Ascending aorta (tissue), 2 donors: Measurements from ENCODE around the gene SEZ6. TPM values are rescaled to one million over a fixed set of nuclear protein-coding genes. Genes with fewer than 3 reads are reported as not detected.

Experiments
- DNase-seq, 2 donors: peaks; one replicate each; pipeline ENCODE4 v3.0.0-alpha.2; 2019; ENCODE audit warnings: low spot score in 2 of 2
- H3K27ac ChIP-seq, 2 donors: fragments of 200-600 bp; sonication (generic); one replicate each; pipeline ENCODE4 v1.5.1; 2016 to 2017; ENCODE audit warnings: mild to moderate bottlenecking in 1 of 2
- H3K27me3 ChIP-seq: fragments of 200-600 bp; sonication (generic); one replicate; pipeline ENCODE4 v1.5.1; 2017
- H3K36me3 ChIP-seq, 2 donors: fragments of 200-600 bp; sonication (generic); one replicate each; pipeline ENCODE4 v1.5.1; 2016
- H3K4me1 ChIP-seq, 2 donors: fragments of 200-600 bp; sonication (generic); one replicate each; pipeline ENCODE4 v1.5.1; 2016 to 2017; ENCODE audit warnings: mild to moderate bottlenecking in 1 of 2
- H3K4me3 ChIP-seq, 2 donors: fragments of 200-600 bp; sonication (generic); one replicate each; pipeline ENCODE4 v1.5.1; 2016 to 2017; ENCODE audit warnings: mild to moderate bottlenecking in 1 of 2
- H3K9me3 ChIP-seq, 2 donors: fragments of 200-600 bp; sonication (generic); one replicate each; pipeline ENCODE4 v1.5.1; 2016
- intact Hi-C: fragments of 100-400 bp; cut with DNase I; formaldehyde crosslinking; loops from one replicate; pipeline ENCODE4 v1.15.1; 2023
- total RNA-seq: library from RNA; depleted of rRNA; stranded (reverse); fragments of >200 nt; gene quantifications from one replicate; pipeline ENCODE4 v1.1.0, GENCODE V29; 2016
- TF ChIP-seq, protein P1 (sequence below), 3 experiments: fragments of 200-600 bp in 2 of 3; fragments of 450-650 bp in 1 of 3; sonication (generic) in 2 of 3; IDR thresholded peaks; one replicate each; pipeline ENCODE4 v1.5.1; 2016 to 2019; ENCODE audit warnings: antibody characterized with exemption in 3 of 3, mild to moderate bottlenecking in 1 of 3, moderate library complexity in 1 of 3

SEZ6 gene
- total RNA-seq, 1 donor from 2014 or later, result not detected

DNA sequence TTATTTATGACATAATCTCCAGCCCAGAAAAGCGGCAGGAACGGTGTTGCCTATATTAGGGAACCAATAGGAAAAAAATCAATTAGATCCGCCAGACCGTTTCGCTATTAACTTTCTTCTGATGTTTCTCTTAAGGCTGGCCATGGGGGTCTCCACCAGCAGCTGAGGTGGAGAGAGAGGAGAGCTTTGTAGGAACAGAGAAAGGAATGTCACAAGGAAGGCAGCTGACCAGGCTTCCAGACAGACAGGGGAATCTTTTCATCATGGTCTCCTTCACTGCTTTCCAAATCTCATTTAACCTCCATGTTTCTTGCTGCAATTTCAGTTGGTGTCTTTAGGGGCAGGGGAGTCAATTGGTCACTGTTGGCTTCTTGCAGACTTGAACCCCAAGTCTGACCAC is 8.9 kb upstream of the SEZ6 start:
- Histone ChIP-seq H3K4me3 (no peak overlapping the region), H3K4me1 (no peaks in the 10 kb centered on the region), H3K27ac (no peak overlapping the region), H3K27me3 (no peaks in the 10 kb centered on the region), H3K9me3 (no peaks in the 10 kb centered on the region), H3K36me3 (no peaks in the 10 kb centered on the region)
- intact Hi-C loops, result no loop called here
- TF ChIP-seq, protein P1, sequence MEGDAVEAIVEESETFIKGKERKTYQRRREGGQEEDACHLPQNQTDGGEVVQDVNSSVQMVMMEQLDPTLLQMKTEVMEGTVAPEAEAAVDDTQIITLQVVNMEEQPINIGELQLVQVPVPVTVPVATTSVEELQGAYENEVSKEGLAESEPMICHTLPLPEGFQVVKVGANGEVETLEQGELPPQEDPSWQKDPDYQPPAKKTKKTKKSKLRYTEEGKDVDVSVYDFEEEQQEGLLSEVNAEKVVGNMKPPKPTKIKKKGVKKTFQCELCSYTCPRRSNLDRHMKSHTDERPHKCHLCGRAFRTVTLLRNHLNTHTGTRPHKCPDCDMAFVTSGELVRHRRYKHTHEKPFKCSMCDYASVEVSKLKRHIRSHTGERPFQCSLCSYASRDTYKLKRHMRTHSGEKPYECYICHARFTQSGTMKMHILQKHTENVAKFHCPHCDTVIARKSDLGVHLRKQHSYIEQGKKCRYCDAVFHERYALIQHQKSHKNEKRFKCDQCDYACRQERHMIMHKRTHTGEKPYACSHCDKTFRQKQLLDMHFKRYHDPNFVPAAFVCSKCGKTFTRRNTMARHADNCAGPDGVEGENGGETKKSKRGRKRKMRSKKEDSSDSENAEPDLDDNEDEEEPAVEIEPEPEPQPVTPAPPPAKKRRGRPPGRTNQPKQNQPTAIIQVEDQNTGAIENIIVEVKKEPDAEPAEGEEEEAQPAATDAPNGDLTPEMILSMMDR (IDR thresholded peaks at IDR 0.05), result no peak
- no peak for DNase-seq

DNA sequence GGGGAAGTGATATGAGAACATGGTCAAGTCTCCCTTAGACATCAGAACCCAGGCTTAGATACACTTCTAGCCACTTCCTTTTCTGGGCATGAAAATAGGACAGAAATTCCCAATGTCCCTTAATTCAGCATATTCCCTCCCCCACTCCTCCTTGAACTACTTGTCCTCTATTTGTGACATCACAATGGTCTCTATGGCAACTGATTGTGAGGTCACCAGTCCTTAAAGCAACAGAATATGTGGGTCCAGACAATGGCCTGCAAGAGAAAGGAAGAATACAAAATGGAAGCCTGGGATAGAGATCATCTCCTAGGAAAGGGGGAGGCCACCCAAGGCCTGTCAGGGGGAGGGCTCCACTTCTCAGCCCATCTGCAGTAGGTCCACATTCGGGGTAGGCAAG is 6.7 kb upstream of the SEZ6 start:
- TF ChIP-seq, protein P1 (IDR thresholded peaks at IDR 0.05), result no peak
- no peak overlapping the region for H3K27ac ChIP-seq
- H3K4me1 ChIP-seq, result no peaks in the 10 kb centered on the region
- intact Hi-C loops, result no loop called here
- no peaks in the 10 kb centered on the region for H3K27me3 ChIP-seq
- H3K4me3 ChIP-seq, result no peak overlapping the region
- no peak for DNase-seq
- H3K9me3 ChIP-seq, result no peaks in the 10 kb centered on the region
- H3K36me3 ChIP-seq, result no peaks in the 10 kb centered on the region

GRCh38 chr17:29010586-29010985 is 4.8 kb upstream of the SEZ6 start:
- H3K36me3 ChIP-seq, result no peaks in the 10 kb centered on the region
- no peak overlapping the region for H3K4me3 ChIP-seq
- TF ChIP-seq, protein P1 (IDR thresholded peaks at IDR 0.05), result no peak
- no peaks in the 10 kb centered on the region for H3K9me3 ChIP-seq
- no peak for DNase-seq
- H3K27me3 ChIP-seq, result no peaks in the 10 kb centered on the region
- intact Hi-C loops, result no loop called here
- peaks cover 0 to 5% of the 10 kb centered on the region in 2 donors for H3K4me1 ChIP-seq
- no peak overlapping the region for H3K27ac ChIP-seq

DNA sequence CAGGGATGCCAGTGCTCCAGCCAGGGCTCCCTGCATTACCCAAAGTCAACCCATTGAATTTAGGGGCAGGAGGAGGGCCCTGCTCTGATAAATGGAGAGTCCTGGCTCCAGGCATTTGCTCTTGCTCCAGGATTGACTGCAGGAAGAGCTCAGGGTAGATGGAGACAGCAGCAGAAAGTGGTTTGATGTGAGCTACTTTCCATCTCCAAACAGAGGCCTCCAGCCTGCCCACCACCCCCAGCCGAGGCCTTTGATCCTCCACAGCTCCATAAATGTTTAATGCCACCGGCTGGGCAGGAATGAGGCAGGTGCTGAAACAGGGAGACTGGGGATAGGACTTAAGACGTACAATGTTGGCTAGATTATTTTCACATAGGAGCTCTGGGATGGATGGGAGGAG is 4.3 kb upstream of the SEZ6 start:
- no peaks in the 10 kb centered on the region for H3K9me3 ChIP-seq
- intact Hi-C loops, result no loop called here
- H3K4me1 ChIP-seq, result peaks cover 0 to 5% of the 10 kb centered on the region in 2 donors
- H3K36me3 ChIP-seq, result no peaks in the 10 kb centered on the region
- no peak overlapping the region for H3K27ac ChIP-seq
- H3K27me3 ChIP-seq, result no peaks in the 10 kb centered on the region
- TF ChIP-seq, protein P1 (IDR thresholded peaks at IDR 0.05), result no peak
- no peak for DNase-seq
- H3K4me3 ChIP-seq, result no peak overlapping the region

- H3K36me3 ChIP-seq, result no peaks in the 10 kb centered on the region
- peaks cover 0 to 5% of the 10 kb centered on the region in 2 donors for H3K4me1 ChIP-seq
- DNase-seq, result no peak
- intact Hi-C loops, result no loop called here
- H3K27me3 ChIP-seq, result peaks cover 8% of the 10 kb centered on the region
- TF ChIP-seq, protein P1 (IDR thresholded peaks at IDR 0.05), result no peak
- no peaks in the 10 kb centered on the region for H3K9me3 ChIP-seq
- H3K4me3 ChIP-seq, result no peak overlapping the region
- no peak overlapping the region for H3K27ac ChIP-seq
Observed at GRCh38 chr17:29008591-29008990, 2.8 kb upstream of the SEZ6 start.

DNA sequence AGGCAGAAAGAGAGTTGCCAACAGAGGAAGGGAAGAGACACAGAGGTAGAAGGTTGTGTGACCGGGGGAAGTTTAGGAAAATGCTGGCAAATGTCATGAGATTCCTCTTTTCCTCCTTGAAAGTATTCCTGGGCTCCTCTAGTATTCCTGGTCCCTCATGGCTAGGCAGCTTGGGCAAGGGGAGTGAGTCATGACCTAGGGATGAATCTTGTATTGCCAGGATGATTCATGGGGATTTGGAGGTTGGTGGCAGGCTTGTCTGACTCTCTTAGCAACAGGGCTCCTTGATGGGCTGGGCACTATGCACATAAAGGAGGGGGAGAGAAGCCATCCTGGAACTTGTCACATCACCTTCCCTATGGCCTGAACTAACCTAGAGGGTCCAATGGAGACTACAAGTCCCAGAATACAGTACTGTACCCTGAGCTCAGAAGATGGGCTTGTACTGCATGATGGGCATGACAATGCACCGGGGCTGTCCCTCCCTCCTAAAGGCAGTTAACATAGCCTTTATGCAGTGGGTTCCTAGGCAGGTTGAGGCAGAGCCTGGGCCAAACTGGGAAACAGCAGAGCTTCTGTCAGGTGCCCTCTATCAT is 2.1 kb upstream of the SEZ6 start:
- Histone ChIP-seq H3K4me1 (peaks cover 0 to 5% of the 10 kb centered on the region in 2 donors), H3K36me3 (no peaks in the 10 kb centered on the region), H3K27me3 (peaks cover 8% of the 10 kb centered on the region), H3K27ac (no peak overlapping the region), H3K9me3 (no peaks in the 10 kb centered on the region), H3K4me3 (no peak overlapping the region)
- TF ChIP-seq, protein P1 (IDR thresholded peaks at IDR 0.05), result no peak
- intact Hi-C loops, result no loop called here
- DNase-seq, result no peak
